MM.1S (cell line): ENCODE results near the gene AFG3L2.

Source experiments
- EZH2 ChIP-seq: fragments of 300-600 bp; sonication (generic); optimal IDR thresholded peaks from 2 replicates; pipeline ENCODE3; 2017; ENCODE audit warnings: low read depth, mild to moderate bottlenecking, antibody characterized with exemption, low read length, mixed read lengths
- EZH2phosphoT487 ChIP-seq: fragments of 300-600 bp; sonication (generic); IDR thresholded peaks from 2 replicates; pipeline ENCODE4 v1.6.1; 2018; ENCODE audit warnings: antibody characterized with exemption, low read length
- TF ChIP-seq, protein P1 (sequence below): fragments of 300-600 bp; sonication (generic); IDR thresholded peaks from 2 replicates; pipeline ENCODE4 v1.5.1; 2016; ENCODE audit warnings: antibody characterized with exemption, low read length, mixed read lengths

- TF ChIP-seq, protein P1, sequence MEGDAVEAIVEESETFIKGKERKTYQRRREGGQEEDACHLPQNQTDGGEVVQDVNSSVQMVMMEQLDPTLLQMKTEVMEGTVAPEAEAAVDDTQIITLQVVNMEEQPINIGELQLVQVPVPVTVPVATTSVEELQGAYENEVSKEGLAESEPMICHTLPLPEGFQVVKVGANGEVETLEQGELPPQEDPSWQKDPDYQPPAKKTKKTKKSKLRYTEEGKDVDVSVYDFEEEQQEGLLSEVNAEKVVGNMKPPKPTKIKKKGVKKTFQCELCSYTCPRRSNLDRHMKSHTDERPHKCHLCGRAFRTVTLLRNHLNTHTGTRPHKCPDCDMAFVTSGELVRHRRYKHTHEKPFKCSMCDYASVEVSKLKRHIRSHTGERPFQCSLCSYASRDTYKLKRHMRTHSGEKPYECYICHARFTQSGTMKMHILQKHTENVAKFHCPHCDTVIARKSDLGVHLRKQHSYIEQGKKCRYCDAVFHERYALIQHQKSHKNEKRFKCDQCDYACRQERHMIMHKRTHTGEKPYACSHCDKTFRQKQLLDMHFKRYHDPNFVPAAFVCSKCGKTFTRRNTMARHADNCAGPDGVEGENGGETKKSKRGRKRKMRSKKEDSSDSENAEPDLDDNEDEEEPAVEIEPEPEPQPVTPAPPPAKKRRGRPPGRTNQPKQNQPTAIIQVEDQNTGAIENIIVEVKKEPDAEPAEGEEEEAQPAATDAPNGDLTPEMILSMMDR: no peak
- no peak for TF ChIP-seq EZH2
- TF ChIP-seq EZH2phosphoT487: no peak
Measured at GRCh38 chr18:12318857-12319256, 58.2 kb downstream of the AFG3L2 start.
